ENCODE data around the gene SECISBP2.

DNA sequence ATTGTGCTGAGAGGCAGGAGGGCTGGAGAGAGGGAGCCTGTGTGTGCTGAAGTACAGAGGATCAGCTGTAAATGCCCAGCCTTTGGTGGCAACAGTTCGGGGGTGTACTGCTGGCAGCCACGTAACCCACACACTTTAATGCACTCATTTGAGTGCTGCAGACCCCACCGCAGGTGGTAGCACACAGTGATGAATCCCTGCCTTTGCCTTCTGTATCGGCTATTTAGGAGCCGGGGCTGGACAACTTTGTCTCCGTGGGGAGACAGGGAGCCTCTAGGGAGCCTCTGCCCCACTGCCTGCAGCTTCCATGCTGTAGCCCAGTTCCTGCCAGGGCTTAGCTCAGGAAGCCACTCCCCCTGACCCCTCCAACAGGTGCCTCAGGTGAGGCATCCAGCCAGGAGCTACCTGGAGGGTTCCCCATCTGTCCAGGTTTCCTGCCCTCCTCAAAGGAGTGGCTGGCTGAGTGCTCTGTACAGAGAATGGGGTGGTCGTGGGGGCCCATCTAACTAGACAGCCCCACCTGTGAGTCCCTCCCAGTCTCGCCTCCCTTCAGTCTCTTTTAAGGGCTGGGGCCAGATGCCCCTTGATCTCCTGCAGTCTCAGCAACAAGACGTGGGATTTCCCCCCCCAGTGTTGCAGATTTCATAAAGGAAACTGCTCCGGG is 44.5 kb downstream of the SECISBP2 start:
- TF ChIP-seq, protein P1, sequence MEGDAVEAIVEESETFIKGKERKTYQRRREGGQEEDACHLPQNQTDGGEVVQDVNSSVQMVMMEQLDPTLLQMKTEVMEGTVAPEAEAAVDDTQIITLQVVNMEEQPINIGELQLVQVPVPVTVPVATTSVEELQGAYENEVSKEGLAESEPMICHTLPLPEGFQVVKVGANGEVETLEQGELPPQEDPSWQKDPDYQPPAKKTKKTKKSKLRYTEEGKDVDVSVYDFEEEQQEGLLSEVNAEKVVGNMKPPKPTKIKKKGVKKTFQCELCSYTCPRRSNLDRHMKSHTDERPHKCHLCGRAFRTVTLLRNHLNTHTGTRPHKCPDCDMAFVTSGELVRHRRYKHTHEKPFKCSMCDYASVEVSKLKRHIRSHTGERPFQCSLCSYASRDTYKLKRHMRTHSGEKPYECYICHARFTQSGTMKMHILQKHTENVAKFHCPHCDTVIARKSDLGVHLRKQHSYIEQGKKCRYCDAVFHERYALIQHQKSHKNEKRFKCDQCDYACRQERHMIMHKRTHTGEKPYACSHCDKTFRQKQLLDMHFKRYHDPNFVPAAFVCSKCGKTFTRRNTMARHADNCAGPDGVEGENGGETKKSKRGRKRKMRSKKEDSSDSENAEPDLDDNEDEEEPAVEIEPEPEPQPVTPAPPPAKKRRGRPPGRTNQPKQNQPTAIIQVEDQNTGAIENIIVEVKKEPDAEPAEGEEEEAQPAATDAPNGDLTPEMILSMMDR (conservative IDR thresholded peaks at IDR 0.05; ENCODE audit: low read depth in 2 of 2): no peak
- TF ChIP-seq EZH2 (IDR thresholded peaks at IDR 0.05; ENCODE audit: low read depth, unreplicated experiment) (no peak), EZH2phosphoT487 (IDR thresholded peaks at IDR 0.05; ENCODE audit: unreplicated experiment) (no peak), POLR2AphosphoS5 (IDR thresholded peaks at IDR 0.05; ENCODE audit: low read depth) (0 out of 2 replicates have a peak, but pooled peaks have one; percentile 12)

All from GM23338 (cell line).